ENCODE results near the gene IPO8.

DNA sequence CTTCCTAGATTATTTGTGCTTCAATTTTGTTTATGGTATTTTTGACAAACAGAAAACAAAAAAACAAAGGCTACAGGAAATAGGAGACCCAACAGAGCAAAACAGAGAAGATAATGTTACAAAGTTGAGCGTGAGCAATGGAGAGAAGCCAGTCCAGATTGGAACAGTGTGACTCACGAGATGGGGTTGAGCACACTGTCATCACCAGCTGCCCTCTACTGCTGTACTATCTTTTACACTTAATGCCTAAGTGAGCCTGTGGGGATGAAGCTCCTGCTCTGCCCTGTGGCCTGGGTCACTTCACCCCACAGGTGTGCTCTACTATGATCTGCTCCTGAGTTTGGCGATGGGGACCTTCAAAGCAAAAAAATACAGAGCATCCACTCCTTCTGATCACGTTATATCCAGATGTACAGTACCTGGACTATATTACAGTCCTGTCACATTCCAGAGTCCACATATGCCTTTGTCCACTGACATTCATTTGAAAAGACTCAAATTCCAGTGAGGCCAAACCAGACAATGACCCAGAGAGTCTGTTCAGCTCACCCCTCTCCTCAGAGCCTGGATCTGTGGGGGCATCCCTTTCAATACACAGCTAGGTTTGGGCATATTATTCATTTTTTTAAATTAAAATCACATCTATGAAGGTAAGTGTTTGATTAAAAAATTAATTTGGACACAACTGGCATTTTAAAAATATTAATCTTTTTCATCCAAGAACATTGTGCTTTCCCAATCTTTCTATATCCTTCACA, 4.4 kb downstream of the IPO8 start:
- no peak for TF ChIP-seq CTCF (IDR thresholded peaks at IDR 0.05)
- TF ChIP-seq POLR2A (IDR thresholded peaks at IDR 0.05), result no peak
